Sigmoid colon (tissue), 7 donors: ENCODE data around the gene CX3CL1. TPM values are rescaled to one million over a fixed set of nuclear protein-coding genes. Genes with fewer than 3 reads are reported as not detected.

Source experiments
- DNase-seq: peaks from one replicate; pipeline ENCODE4 v3.0.0-alpha.2; 2019
- H3K27ac ChIP-seq, 4 donors: fragments of 200-600 bp; sonication (generic); one replicate each; pipeline ENCODE4 v1.5.1; 2016 to 2019; ENCODE audit warnings: mild to moderate bottlenecking in 1 of 4
- H3K27me3 ChIP-seq, 3 donors: fragments of 200-600 bp; sonication (generic); one replicate each; pipeline ENCODE4 v1.5.1; 2019; ENCODE audit warnings: mild to moderate bottlenecking in 1 of 3
- H3K36me3 ChIP-seq, 4 donors: fragments of 200-600 bp; sonication (generic); one replicate each; pipeline ENCODE4 v1.5.1; 2016 to 2019
- H3K4me1 ChIP-seq, 4 donors: fragments of 200-600 bp; sonication (generic); one replicate each; pipeline ENCODE4 v1.5.1; 2017 to 2019
- H3K4me3 ChIP-seq, 4 donors: fragments of 200-600 bp; sonication (generic); one replicate each; pipeline ENCODE4 v1.5.1; 2017 to 2019; ENCODE audit warnings: mild to moderate bottlenecking in 2 of 4, moderate library complexity in 1 of 4
- H3K9me3 ChIP-seq, 4 donors: fragments of 200-600 bp in 3 of 4; sonication (generic) in 3 of 4; one replicate each; pipeline versions ENCODE4 v1.5.1 to v1.6.1; 2013 to 2019
- CTCF ChIP-seq, 4 experiments: fragments of 450-650 bp in 3 of 4; fragments of 200-600 bp in 1 of 4; IDR thresholded peaks; one replicate each; pipeline ENCODE4 v1.5.1; 2016 to 2019; ENCODE audit warnings: antibody characterized with exemption in 4 of 4, mild to moderate bottlenecking in 3 of 4, moderate library complexity in 2 of 4
- EP300 ChIP-seq, 4 donors: sonication (generic); formaldehyde crosslinking; IDR thresholded peaks; one replicate each; pipeline ENCODE4 v1.6.1; 2017; ENCODE audit warnings: antibody characterized with exemption in 4 of 4
- POLR2A ChIP-seq, 2 donors: fragments of 450-650 bp; IDR thresholded peaks; one replicate each; pipeline ENCODE4 v1.6.1; 2016; ENCODE audit warnings: antibody characterized with exemption in 2 of 2, mild to moderate bottlenecking in 2 of 2, moderate library complexity in 2 of 2
- POLR2AphosphoS5 ChIP-seq, 4 donors: sonication (generic); formaldehyde crosslinking; IDR thresholded peaks; one replicate each; pipeline ENCODE4 v1.6.1; 2017; ENCODE audit warnings: antibody characterized with exemption in 4 of 4
- WGBS, 2 donors: extraction: QIAGEN DNeasy Blood & Tissue Kit; methylation state at CpG; one replicate each; pipeline ENCODE4 v1.1.7; 2013; 5-methylcytosine and 5-hydroxymethylcytosine counted together
- intact Hi-C: fragments of 100-400 bp; cut with DNase I; formaldehyde crosslinking; loops from one replicate; pipeline ENCODE4 v1.15.1; 2023
- polyA plus RNA-seq, 3 donors: library from polyadenylated mRNA; stranded (reverse); fragments of 200-250 nt; gene quantifications; one replicate each; pipeline ENCODE4 v1.2.3, GENCODE V29; 2013
- total RNA-seq, 4 donors: library from RNA; depleted of rRNA; stranded (reverse); fragments of >200 nt; gene quantifications; one replicate each; pipeline ENCODE4 v1.1.0, GENCODE V29; 2016
- donor health status: healthy with polysubstance abuse.
- donor health status: Bipolar disorder and iron deficiency.
- donor health status: healthy.

Gene CX3CL1
- total and polyA plus RNA-seq, 7 donors, result 0.23 to 18.6 (median 4.8) TPM

GRCh38 chr16:57412584-57412983 is 40.3 kb downstream of the CX3CL1 start:
- Histone ChIP-seq H3K36me3 (no peaks in the 10 kb centered on the region), H3K4me1 (peaks cover 0 to 14% (median 13%) of the 10 kb centered on the region in 4 donors), H3K27me3 (no peaks in the 10 kb centered on the region), H3K4me3 (no peak overlapping the region), H3K27ac (no peak overlapping the region), H3K9me3 (no peaks in the 10 kb centered on the region)
- intact Hi-C loops, result no loop called here
- TF ChIP-seq POLR2AphosphoS5 (IDR thresholded peaks at IDR 0.05), result no peak
- no peak for TF ChIP-seq POLR2A (IDR thresholded peaks at IDR 0.05)
- no peak for TF ChIP-seq CTCF (IDR thresholded peaks at IDR 0.05)
- no peak for TF ChIP-seq EP300 (IDR thresholded peaks at IDR 0.05)
- 94% methylated on average over 9 of the region's 9 CpGs for WGBS, 2 donors
- no peak for DNase-seq

- intact Hi-C loops, result no loop called here
- H3K9me3 ChIP-seq, result no peaks in the 10 kb centered on the region
- H3K27ac ChIP-seq, result no peak overlapping the region
- H3K4me1 ChIP-seq, result peaks cover 0 to 19% (median 14%) of the 10 kb centered on the region in 4 donors
- no peak for TF ChIP-seq POLR2AphosphoS5 (IDR thresholded peaks at IDR 0.05)
- H3K4me3 ChIP-seq, result no peak overlapping the region
- DNase-seq, result no peak
- H3K36me3 ChIP-seq, result no peaks in the 10 kb centered on the region
- 76 to 87% methylated on average over 5 of the region's 5 CpGs for WGBS, 2 donors
- H3K27me3 ChIP-seq, result no peaks in the 10 kb centered on the region
These were observed 41.0 kb downstream of the CX3CL1 start for GRCh38 chr16:57413301-57413730.

- Histone ChIP-seq H3K36me3 (no peaks in the 10 kb centered on the region), H3K4me1 (peaks cover 0 to 23% (median 17%) of the 10 kb centered on the region in 4 donors), H3K27me3 (no peaks in the 10 kb centered on the region), H3K9me3 (no peaks in the 10 kb centered on the region), H3K27ac (no peak overlapping the region), H3K4me3 (no peak overlapping the region)
- intact Hi-C loops, result no loop called here
- DNase-seq, result no peak
- TF ChIP-seq CTCF (IDR thresholded peaks at IDR 0.05) (no peak), POLR2A (IDR thresholded peaks at IDR 0.05) (no peak), EP300 (IDR thresholded peaks at IDR 0.05) (no peak), POLR2AphosphoS5 (IDR thresholded peaks at IDR 0.05) (no peak)
- 56 to 75% methylated on average over 7 of the region's 7 CpGs for WGBS, 2 donors
These were observed 41.4 kb downstream of the CX3CL1 start for GRCh38 chr16:57413733-57414132.

DNA sequence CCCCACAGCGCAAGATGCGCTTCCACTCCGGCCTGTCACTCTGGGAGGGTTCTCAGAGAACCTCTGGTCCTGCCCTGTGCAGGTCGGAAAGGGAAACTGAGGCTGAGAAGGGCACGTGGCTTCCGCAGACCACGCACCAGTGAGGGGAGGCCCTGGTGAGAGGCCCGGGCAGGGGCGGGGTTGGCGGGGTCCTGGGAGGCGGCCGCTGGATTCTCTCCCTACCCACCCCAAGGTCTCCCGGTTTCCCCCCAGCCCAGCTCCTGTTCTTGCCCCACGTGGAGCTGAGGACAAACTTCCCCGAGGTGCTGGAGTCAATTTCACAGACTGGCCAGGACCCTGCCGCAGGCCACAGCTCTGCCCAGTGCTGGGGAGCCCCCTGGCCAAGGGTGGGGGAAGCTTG is 43.8 kb downstream of the CX3CL1 start:
- no peak overlapping the region for H3K27ac ChIP-seq
- 87 to 90% methylated on average over 16 of the region's 16 CpGs for WGBS, 2 donors
- no peak overlapping the region for H3K4me3 ChIP-seq

DNA sequence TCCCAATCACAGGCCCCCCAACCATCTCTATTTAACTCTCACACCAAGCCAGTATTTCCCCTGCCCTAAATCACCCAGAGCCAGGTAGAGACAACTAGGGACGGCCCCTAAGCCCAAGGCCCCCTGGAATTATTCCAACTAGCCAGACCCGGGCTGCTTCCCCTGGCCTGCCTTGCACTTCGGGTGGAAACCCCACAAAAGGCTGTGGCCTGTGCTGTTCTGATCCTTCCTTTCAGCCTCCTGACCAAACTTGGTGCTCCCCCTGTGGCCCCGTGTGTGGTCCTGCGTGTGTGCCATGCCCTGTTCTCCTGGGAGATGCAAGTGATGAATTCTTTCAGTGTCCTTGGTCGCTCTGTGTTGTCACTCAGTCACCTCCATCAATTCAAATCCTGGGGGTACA is 47.2 kb downstream of the CX3CL1 start:
- no peak for DNase-seq
- H3K9me3 ChIP-seq, result no peaks in the 10 kb centered on the region
- peak overlapping the region in 2 of 4 donors; percentile 23 to 29 for H3K27ac ChIP-seq
- no peaks in the 10 kb centered on the region for H3K27me3 ChIP-seq
- no peak for TF ChIP-seq POLR2A (IDR thresholded peaks at IDR 0.05)
- no peak for TF ChIP-seq CTCF (IDR thresholded peaks at IDR 0.05)
- no peak for TF ChIP-seq EP300 (IDR thresholded peaks at IDR 0.05)
- no peak for TF ChIP-seq POLR2AphosphoS5 (IDR thresholded peaks at IDR 0.05)
- no peak overlapping the region for H3K4me3 ChIP-seq
- H3K36me3 ChIP-seq, result no peaks in the 10 kb centered on the region
- peaks cover 0 to 36% (median 29%) of the 10 kb centered on the region in 4 donors for H3K4me1 ChIP-seq
- intact Hi-C loops, result loop anchor here (5.0 kb wide), 1 partner anchor 337 kb away; no protein-coding TSS in a partner anchor
- WGBS, 2 donors, result 85% methylated on average over 6 of the region's 6 CpGs

More for the DNA sequence above, 43.8 kb downstream of the CX3CL1 start:
- Histone ChIP-seq H3K27me3 (no peaks in the 10 kb centered on the region), H3K4me1 (peaks cover 0 to 28% (median 20%) of the 10 kb centered on the region in 4 donors), H3K9me3 (no peaks in the 10 kb centered on the region), H3K36me3 (no peaks in the 10 kb centered on the region)
- DNase-seq, result peak; percentile 65
- intact Hi-C loops, result loop anchor here (5.0 kb wide), 1 partner anchor 334 kb away; no protein-coding TSS in a partner anchor
- TF ChIP-seq POLR2AphosphoS5 (IDR thresholded peaks at IDR 0.05), result no peak
- TF ChIP-seq EP300 (IDR thresholded peaks at IDR 0.05), result no peak
- TF ChIP-seq POLR2A (IDR thresholded peaks at IDR 0.05), result no peak
